Loucy (cell line): ENCODE measurements around the gene SHPK.

Source experiments
- H2AFZ ChIP-seq: fragments of 200-600 bp; sonication (generic); 2 replicates; pipeline ENCODE4 v1.6.0; 2016; ENCODE audit warnings: antibody characterized with exemption, mild to moderate bottlenecking, low read length, moderate library complexity
- H3F3A ChIP-seq: fragments of 200-600 bp; 2 replicates; pipeline ENCODE4 v1.6.0; 2016; ENCODE audit warnings: antibody characterized with exemption, low read depth, mild to moderate bottlenecking
- H3K27me3 ChIP-seq: fragments of 200-600 bp; sonication (generic); 2 replicates; pipeline ENCODE4 v1.6.1; 2014; ENCODE audit warnings: low read length, mild to moderate bottlenecking; ENCODE audit not compliant: insufficient read depth, poor library complexity, severe bottlenecking
- H3K36me3 ChIP-seq: fragments of 200-600 bp; sonication (generic); 2 replicates; pipeline ENCODE4 v1.6.1; 2016; ENCODE audit warnings: low read length; ENCODE audit not compliant: insufficient read depth
- H3K4me1 ChIP-seq: fragments of 200-600 bp; sonication (generic); 2 replicates; pipeline ENCODE4 v1.5.1; 2014; ENCODE audit warnings: low read length, mild to moderate bottlenecking; ENCODE audit not compliant: insufficient read depth, poor library complexity, severe bottlenecking
- H3K4me2 ChIP-seq: fragments of 200-600 bp; sonication (generic); 2 replicates; pipeline ENCODE4 v1.6.0; 2014; ENCODE audit warnings: antibody characterized with exemption, low read length, low read depth, mild to moderate bottlenecking; ENCODE audit not compliant: poor library complexity, severe bottlenecking
- H3K4me3 ChIP-seq: fragments of 200-600 bp; sonication (generic); 2 replicates; pipeline ENCODE4 v1.5.1; 2014; ENCODE audit warnings: low read length, mild to moderate bottlenecking, mixed read lengths; ENCODE audit not compliant: poor library complexity, severe bottlenecking
- H3K79me2 ChIP-seq: fragments of 200-600 bp; sonication (generic); 2 replicates; pipeline ENCODE4 v1.6.1; 2014; ENCODE audit warnings: low read length; ENCODE audit not compliant: insufficient read depth
- H3K9ac ChIP-seq: fragments of 200-600 bp; sonication (generic); 2 replicates; pipeline ENCODE4 v1.6.0; 2014; ENCODE audit warnings: mild to moderate bottlenecking, low read depth, low read length, moderate library complexity; ENCODE audit not compliant: poor library complexity, severe bottlenecking
- H3K9me2 ChIP-seq: fragments of 200-600 bp; sonication (generic); replicated peaks from 2 replicates; pipeline ENCODE4 v1.6.1; 2016; ENCODE audit warnings: low read depth, low read length, mixed read lengths
- H3K9me3 ChIP-seq: fragments of 200-600 bp; sonication (generic); 2 replicates; pipeline ENCODE4 v1.6.1; 2014; ENCODE audit warnings: mild to moderate bottlenecking, antibody characterized with exemption, low read length, low read depth; ENCODE audit not compliant: insufficient read depth
- H4K20me1 ChIP-seq: fragments of 200-600 bp; sonication (generic); 2 replicates; pipeline ENCODE4 v1.6.0; 2014; ENCODE audit warnings: antibody characterized with exemption, low read length, mild to moderate bottlenecking; ENCODE audit not compliant: insufficient read depth, poor library complexity, severe bottlenecking
- EZH2phosphoT487 ChIP-seq: fragments of 200-600 bp; IDR thresholded peaks from 2 replicates; pipeline ENCODE4 v1.6.1; 2018; ENCODE audit warnings: antibody characterized with exemption, mild to moderate bottlenecking, moderate library complexity, borderline replicate concordance
- TF ChIP-seq, protein P1 (sequence below): fragments of 200-600 bp; sonication (generic); conservative IDR thresholded peaks from 2 replicates; pipeline ENCODE4 v1.5.1; 2014; ENCODE audit warnings: mild to moderate bottlenecking, antibody characterized with exemption, low read length

The SHPK gene

DNA sequence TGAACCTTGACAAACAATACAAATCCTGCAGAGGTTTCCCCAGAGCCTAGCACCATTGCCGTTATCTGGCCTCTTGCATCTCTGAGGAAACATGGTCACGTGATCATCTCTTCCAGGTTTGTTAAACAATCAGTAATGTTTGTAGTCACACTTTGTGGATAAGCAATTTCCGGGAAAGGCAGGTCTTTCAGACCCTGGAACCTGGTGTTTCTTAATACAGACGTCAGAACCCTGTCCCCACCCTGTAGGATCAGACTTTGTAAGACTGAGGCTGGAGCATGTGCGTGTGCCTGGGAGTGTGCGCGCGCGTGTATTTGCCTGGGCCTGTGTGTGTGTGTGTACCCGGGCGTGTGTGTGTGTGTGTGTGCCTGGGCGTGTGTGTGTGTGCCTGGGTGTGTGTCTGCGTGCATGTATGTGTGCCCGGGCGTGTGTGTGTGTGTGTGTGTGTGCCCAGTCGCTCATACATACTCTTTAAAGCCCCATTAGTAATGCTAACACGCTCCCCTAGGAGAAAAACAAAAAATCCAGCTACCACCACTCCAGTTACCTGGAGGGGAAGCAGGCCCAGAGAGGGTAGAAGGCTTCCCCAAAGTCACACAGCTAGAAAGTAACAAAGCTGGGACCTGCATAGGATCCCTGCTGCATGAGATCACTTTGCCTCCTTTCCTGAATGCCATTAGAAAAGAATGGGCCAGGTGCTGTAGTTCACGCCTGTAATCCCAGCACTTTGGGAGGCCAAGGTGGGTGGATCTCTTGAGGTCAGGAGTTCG is 5.9 kb upstream of the SHPK start:
- Histone ChIP-seq H3K36me3 (no peaks in the 10 kb centered on the region), H3K27me3 (no peaks in the 10 kb centered on the region), H3K4me1 (peaks cover 8% of the 10 kb centered on the region), H3K4me2 (no peak overlapping the region), H2AFZ (no peak overlapping the region), H3F3A (no peaks in the 10 kb centered on the region), H4K20me1 (no peaks in the 10 kb centered on the region), H3K9me2 (no peaks in the 10 kb centered on the region), H3K4me3 (no peak overlapping the region), H3K79me2 (no peaks in the 10 kb centered on the region), H3K9ac (no peak overlapping the region), H3K9me3 (no peaks in the 10 kb centered on the region)
- no peak for TF ChIP-seq EZH2phosphoT487
- TF ChIP-seq, protein P1, sequence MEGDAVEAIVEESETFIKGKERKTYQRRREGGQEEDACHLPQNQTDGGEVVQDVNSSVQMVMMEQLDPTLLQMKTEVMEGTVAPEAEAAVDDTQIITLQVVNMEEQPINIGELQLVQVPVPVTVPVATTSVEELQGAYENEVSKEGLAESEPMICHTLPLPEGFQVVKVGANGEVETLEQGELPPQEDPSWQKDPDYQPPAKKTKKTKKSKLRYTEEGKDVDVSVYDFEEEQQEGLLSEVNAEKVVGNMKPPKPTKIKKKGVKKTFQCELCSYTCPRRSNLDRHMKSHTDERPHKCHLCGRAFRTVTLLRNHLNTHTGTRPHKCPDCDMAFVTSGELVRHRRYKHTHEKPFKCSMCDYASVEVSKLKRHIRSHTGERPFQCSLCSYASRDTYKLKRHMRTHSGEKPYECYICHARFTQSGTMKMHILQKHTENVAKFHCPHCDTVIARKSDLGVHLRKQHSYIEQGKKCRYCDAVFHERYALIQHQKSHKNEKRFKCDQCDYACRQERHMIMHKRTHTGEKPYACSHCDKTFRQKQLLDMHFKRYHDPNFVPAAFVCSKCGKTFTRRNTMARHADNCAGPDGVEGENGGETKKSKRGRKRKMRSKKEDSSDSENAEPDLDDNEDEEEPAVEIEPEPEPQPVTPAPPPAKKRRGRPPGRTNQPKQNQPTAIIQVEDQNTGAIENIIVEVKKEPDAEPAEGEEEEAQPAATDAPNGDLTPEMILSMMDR, result no peak

DNA sequence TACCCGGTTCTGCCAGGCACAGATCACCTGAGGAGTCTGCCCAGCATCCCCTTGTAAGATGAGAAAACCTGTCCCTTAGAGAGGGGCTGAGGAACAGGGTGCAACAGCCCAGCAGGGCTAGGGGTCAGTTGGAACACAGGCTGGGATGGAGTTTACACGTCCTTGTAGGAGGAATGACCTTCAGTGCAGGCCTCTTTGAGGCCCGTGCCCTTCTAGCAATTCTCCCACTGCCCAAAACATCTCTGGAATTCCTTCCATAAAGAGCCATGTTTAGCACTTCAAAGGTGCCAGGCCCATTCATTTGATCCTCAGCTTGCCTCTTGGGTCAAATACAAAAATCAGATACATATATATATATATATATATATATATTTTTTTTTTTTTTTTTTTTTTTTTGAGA is 5.0 kb upstream of the SHPK start:
- peaks cover 10% of the 10 kb centered on the region for H3K4me1 ChIP-seq
- no peak overlapping the region for H3K9ac ChIP-seq
- no peaks in the 10 kb centered on the region for H3K27me3 ChIP-seq
- no peak for TF ChIP-seq EZH2phosphoT487
- TF ChIP-seq, protein P1, result no peak
- H3F3A ChIP-seq, result no peaks in the 10 kb centered on the region
- no peaks in the 10 kb centered on the region for H3K9me3 ChIP-seq
- H2AFZ ChIP-seq, result no peak overlapping the region
- no peaks in the 10 kb centered on the region for H3K9me2 ChIP-seq
- no peaks in the 10 kb centered on the region for H3K79me2 ChIP-seq
- H4K20me1 ChIP-seq, result no peaks in the 10 kb centered on the region
- no peak overlapping the region for H3K4me3 ChIP-seq
- H3K36me3 ChIP-seq, result no peaks in the 10 kb centered on the region
- no peak overlapping the region for H3K4me2 ChIP-seq

DNA sequence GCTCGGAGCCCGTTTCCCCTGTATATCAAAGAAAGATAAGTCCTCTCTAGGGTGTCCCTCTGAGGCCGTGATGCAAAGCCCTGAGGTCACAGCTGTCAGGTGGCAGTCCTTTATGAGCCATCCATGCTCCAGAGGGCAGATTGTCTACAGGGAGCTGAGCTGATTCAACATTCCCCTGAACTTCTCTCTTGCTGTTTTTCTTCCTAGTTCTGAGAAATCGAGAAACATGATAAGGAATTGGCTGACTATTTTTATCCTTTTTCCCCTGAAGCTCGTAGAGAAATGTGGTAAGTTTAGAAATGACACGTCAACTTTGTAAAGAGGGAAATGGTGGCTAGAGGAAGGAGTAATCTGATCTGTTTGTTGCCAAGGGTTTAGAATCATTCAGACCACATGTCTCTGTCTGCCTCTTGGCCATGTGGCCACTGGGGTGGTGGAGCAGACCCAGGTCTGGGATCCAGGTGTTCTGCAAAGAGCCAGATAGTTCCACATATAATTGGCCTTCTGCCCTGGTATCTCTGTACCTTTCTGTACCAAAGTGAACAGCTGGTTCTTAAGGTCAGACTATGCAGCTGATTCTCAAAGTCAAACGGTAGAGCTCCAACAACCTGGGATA is 4.0 kb upstream of the SHPK start:
- TF ChIP-seq EZH2phosphoT487, result no peak
- TF ChIP-seq, protein P1, result no peak
- Histone ChIP-seq H4K20me1 (no peaks in the 10 kb centered on the region), H3K79me2 (peaks cover 8% of the 10 kb centered on the region), H3K4me3 (no peak overlapping the region), H3K27me3 (no peaks in the 10 kb centered on the region), H2AFZ (no peak overlapping the region), H3K4me2 (no peak overlapping the region), H3F3A (no peaks in the 10 kb centered on the region), H3K9me3 (no peaks in the 10 kb centered on the region), H3K9me2 (no peaks in the 10 kb centered on the region), H3K9ac (no peak overlapping the region), H3K36me3 (no peaks in the 10 kb centered on the region), H3K4me1 (peaks cover 13% of the 10 kb centered on the region)
